ENCODE measurements around the gene BTBD18.

BTBD18 gene

GRCh38 chr11:57785072-57785471, 33.5 kb upstream of the BTBD18 start:
- Histone ChIP-seq H4K20me1 (ENCODE audit: insufficient read depth) (no peaks in the 10 kb centered on the region), H3K79me2 (ENCODE audit: insufficient read depth, low read depth) (no peaks in the 10 kb centered on the region), H3K36me3 (ENCODE audit: insufficient read depth) (no peaks in the 10 kb centered on the region), H3K4me2 (no peak overlapping the region), H3K4me1 (ENCODE audit: low read depth, poor library complexity, severe bottlenecking) (no peaks in the 10 kb centered on the region), H3K9ac (no peak overlapping the region), H3K4me3 (IDR thresholded peaks at IDR 0.05; ENCODE audit: insufficient read depth, low read depth, low read length) (no peak overlapping the region), H3K27me3 (ENCODE audit: insufficient read depth, low read depth) (no peaks in the 10 kb centered on the region), H2AFZ (ENCODE audit: low read depth) (no peak overlapping the region), H3K27ac (no peak overlapping the region)
- no peak for TF ChIP-seq CTCF (conservative IDR thresholded peaks at IDR 0.05; ENCODE audit: low read depth, low read length)

- H3K9ac ChIP-seq, result no peak overlapping the region
- no peaks in the 10 kb centered on the region for H3K36me3 ChIP-seq (ENCODE audit: insufficient read depth)
- no peak overlapping the region for H3K27ac ChIP-seq
- H3K4me2 ChIP-seq, result no peak overlapping the region
- no peaks in the 10 kb centered on the region for H3K4me1 ChIP-seq (ENCODE audit: low read depth, poor library complexity, severe bottlenecking)
- H3K27me3 ChIP-seq (ENCODE audit: insufficient read depth, low read depth), result no peaks in the 10 kb centered on the region
- H3K79me2 ChIP-seq (ENCODE audit: insufficient read depth, low read depth), result no peaks in the 10 kb centered on the region
- H3K4me3 ChIP-seq (IDR thresholded peaks at IDR 0.05; ENCODE audit: insufficient read depth, low read depth, low read length), result no peak overlapping the region
- TF ChIP-seq CTCF (conservative IDR thresholded peaks at IDR 0.05; ENCODE audit: low read depth, low read length), result no peak
- no peak overlapping the region for H2AFZ ChIP-seq (ENCODE audit: low read depth)
- no peaks in the 10 kb centered on the region for H4K20me1 ChIP-seq (ENCODE audit: insufficient read depth)
These were observed 29.9 kb upstream of the BTBD18 start for GRCh38 chr11:57781529-57781943.

- no peak overlapping the region for H3K4me2 ChIP-seq
- H3K4me1 ChIP-seq (ENCODE audit: low read depth, poor library complexity, severe bottlenecking), result no peaks in the 10 kb centered on the region
- H3K4me3 ChIP-seq (IDR thresholded peaks at IDR 0.05; ENCODE audit: insufficient read depth, low read depth, low read length), result no peak overlapping the region
- H3K27me3 ChIP-seq (ENCODE audit: insufficient read depth, low read depth), result no peaks in the 10 kb centered on the region
- H3K36me3 ChIP-seq (ENCODE audit: insufficient read depth), result no peaks in the 10 kb centered on the region
- H3K27ac ChIP-seq, result no peak overlapping the region
- no peak overlapping the region for H3K9ac ChIP-seq
- H4K20me1 ChIP-seq (ENCODE audit: insufficient read depth), result no peaks in the 10 kb centered on the region
- H2AFZ ChIP-seq (ENCODE audit: low read depth), result no peak overlapping the region
- H3K79me2 ChIP-seq (ENCODE audit: insufficient read depth, low read depth), result no peaks in the 10 kb centered on the region
- no peak for TF ChIP-seq CTCF (conservative IDR thresholded peaks at IDR 0.05; ENCODE audit: low read depth, low read length)
These were observed 27.7 kb upstream of the BTBD18 start for GRCh38 chr11:57779276-57779675.

- H3K4me2 ChIP-seq, result no peak overlapping the region
- H4K20me1 ChIP-seq (ENCODE audit: insufficient read depth), result no peaks in the 10 kb centered on the region
- no peak overlapping the region for H3K4me3 ChIP-seq (IDR thresholded peaks at IDR 0.05; ENCODE audit: insufficient read depth, low read depth, low read length)
- no peaks in the 10 kb centered on the region for H3K79me2 ChIP-seq (ENCODE audit: insufficient read depth, low read depth)
- no peaks in the 10 kb centered on the region for H3K27me3 ChIP-seq (ENCODE audit: insufficient read depth, low read depth)
- no peak overlapping the region for H2AFZ ChIP-seq (ENCODE audit: low read depth)
- no peak overlapping the region for H3K9ac ChIP-seq
- H3K36me3 ChIP-seq (ENCODE audit: insufficient read depth), result no peaks in the 10 kb centered on the region
- H3K27ac ChIP-seq, result no peak overlapping the region
- no peak for TF ChIP-seq CTCF (conservative IDR thresholded peaks at IDR 0.05; ENCODE audit: low read depth, low read length)
- H3K4me1 ChIP-seq (ENCODE audit: low read depth, poor library complexity, severe bottlenecking), result no peaks in the 10 kb centered on the region
These were observed 26.9 kb upstream of the BTBD18 start for GRCh38 chr11:57778318-57779037.
